ENCODE results near the gene KLC1. TPM values are rescaled to one million over a fixed set of nuclear protein-coding genes. Genes with fewer than 3 reads are reported as not detected.

Gene KLC1
- total and polyA plus RNA-seq, 4 donors = 71.7 to 315 (median 222) TPM

DNA sequence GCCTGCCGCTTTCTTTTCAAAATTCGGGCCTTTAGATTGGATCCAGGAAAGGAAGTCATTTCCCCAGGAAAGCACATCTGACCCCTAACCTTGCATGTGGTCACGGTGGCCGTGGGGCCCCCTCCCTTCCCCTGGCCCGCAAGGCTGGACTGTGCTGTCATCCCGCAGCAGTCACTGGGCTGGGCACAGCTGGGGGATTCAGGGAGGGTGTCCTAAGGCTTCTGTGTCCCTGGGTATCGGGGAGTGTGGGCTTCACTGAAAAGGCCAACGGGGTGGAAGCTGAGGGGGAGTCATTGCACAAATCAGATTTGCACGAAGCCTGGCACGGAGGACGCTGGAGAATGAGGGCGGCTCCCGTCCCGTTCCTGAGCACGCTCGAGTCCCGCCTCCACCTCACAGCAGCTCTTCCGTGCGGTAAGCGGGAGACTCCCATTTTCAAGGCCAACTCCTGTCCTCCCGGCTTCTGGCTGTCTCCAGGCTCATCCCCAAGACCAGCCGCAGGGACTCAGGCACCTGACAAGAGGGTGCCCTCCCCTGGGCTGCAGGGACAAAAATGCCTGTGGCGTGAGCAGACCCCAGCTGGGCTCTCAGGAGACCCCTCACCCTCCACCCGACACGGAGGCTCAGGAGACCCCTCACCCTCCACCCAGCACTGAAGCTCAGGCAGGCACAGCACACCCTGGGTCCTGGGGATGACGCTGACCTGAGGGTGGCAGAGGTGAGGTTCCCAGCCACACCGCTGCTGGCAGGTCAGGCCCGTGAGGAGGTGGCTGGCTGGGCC, 76.7 kb downstream of the KLC1 start:
- no peak overlapping the region for H3K4me3 ChIP-seq (ENCODE audit: low read length in 2 of 2)
- no peaks in the 10 kb centered on the region for H3K27me3 ChIP-seq (ENCODE audit: control insufficient read depth in 1 of 2, insufficient read depth in 2 of 2, low read length in 1 of 2)
- no peak overlapping the region for H3K27ac ChIP-seq (ENCODE audit: low read depth in 1 of 2, low read length in 2 of 2)
- intact Hi-C loops (cut with DNase I) = no loop called here
- no peaks in the 10 kb centered on the region for H3K4me1 ChIP-seq (ENCODE audit: control insufficient read depth in 1 of 2, insufficient read depth in 2 of 2, low read length in 2 of 2)
- H3K36me3 ChIP-seq (ENCODE audit: control insufficient read depth in 1 of 2, insufficient read depth in 2 of 2, low read length in 1 of 2) = peaks cover 0 to 3% of the 10 kb centered on the region in 2 donors
- WGBS, 2 donors = 81 to 84% methylated on average over 27 to 28 of the region's 28 CpGs
- DNase-seq = peak in 1 of 2 donors; percentile 44
- ATAC-seq (ENCODE audit: low FRiP score) = peak; percentile 11
- no peaks in the 10 kb centered on the region for H3K9me3 ChIP-seq (ENCODE audit: control insufficient read depth, low read length)

- 86 to 88% methylated on average over 41 of the region's 41 CpGs for WGBS, 2 donors
- no peaks in the 10 kb centered on the region for H3K27me3 ChIP-seq (ENCODE audit: control insufficient read depth in 1 of 2, insufficient read depth in 2 of 2, low read length in 1 of 2)
- ATAC-seq (ENCODE audit: low FRiP score) = no peak
- no peaks in the 10 kb centered on the region for H3K4me1 ChIP-seq (ENCODE audit: control insufficient read depth in 1 of 2, insufficient read depth in 2 of 2, low read length in 2 of 2)
- H3K4me3 ChIP-seq (ENCODE audit: low read length in 2 of 2) = no peak overlapping the region
- no peak overlapping the region for H3K27ac ChIP-seq (ENCODE audit: low read depth in 1 of 2, low read length in 2 of 2)
- intact Hi-C loops (cut with DNase I) = no loop called here
- no peaks in the 10 kb centered on the region for H3K9me3 ChIP-seq (ENCODE audit: control insufficient read depth, low read length)
- H3K36me3 ChIP-seq (ENCODE audit: control insufficient read depth in 1 of 2, insufficient read depth in 2 of 2, low read length in 1 of 2) = peaks cover 0 to 3% of the 10 kb centered on the region in 2 donors
- peak; percentile 46 to 71 for DNase-seq
Measured at GRCh38 chr14:103706551-103707328, 77.7 kb downstream of the KLC1 start.

DNA sequence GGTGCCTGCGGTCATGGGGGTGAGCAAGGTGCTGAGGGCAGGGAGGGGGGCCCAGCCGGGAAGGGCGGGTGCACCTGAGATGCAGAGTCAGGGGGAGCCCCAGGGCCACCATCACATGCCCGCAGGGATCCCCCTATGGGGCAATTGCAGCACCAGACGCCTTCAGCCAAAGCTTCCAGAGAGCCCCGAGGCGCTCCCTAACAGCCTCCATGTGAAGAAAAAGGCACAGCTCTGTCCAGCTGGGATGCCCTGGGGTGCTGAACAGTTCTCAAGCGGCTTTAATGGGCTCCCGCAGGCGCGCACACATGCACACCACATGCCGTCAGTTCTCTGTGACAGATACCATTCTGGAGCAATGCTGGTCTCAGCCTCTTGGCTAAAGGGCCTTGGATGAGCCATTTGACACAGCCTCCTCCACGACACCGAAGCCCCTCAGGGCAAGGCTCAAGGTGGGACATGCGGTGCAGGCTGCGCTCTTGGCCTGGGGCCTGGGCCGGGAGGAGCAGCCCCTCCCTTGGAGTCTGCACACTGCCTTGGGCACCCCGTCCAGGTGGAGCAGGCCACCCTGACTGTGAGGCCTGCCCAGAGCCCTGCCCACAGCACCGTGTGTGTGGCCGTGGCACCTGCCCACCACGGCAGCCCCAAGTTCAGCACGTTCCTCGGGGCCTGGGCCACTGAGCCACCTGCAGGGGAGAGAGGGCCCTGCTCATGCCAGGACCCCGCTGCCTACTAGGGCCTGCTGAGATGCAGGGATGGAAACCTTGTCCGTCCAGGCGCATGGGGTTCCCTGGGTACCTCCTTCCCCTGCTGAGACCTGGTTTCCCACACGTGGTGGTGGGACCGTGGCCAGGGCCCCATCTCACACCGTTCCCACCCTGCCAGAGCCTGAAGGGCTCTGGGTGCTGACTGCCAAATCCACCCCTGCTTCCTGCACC, 78.6 kb downstream of the KLC1 start:
- H3K27me3 ChIP-seq (ENCODE audit: control insufficient read depth in 1 of 2, insufficient read depth in 2 of 2, low read length in 1 of 2) = no peaks in the 10 kb centered on the region
- no peaks in the 10 kb centered on the region for H3K36me3 ChIP-seq (ENCODE audit: control insufficient read depth in 1 of 2, insufficient read depth in 2 of 2, low read length in 1 of 2)
- DNase-seq (peak; percentile 38 to 64), ATAC-seq (ENCODE audit: low FRiP score) (no peak)
- no peak overlapping the region for H3K27ac ChIP-seq (ENCODE audit: low read depth in 1 of 2, low read length in 2 of 2)
- intact Hi-C loops (cut with DNase I) = no loop called here
- 80% methylated on average over 29 of the region's 29 CpGs for WGBS, 2 donors
- H3K9me3 ChIP-seq (ENCODE audit: control insufficient read depth, low read length) = no peaks in the 10 kb centered on the region
- H3K4me1 ChIP-seq (ENCODE audit: control insufficient read depth in 1 of 2, insufficient read depth in 2 of 2, low read length in 2 of 2) = no peaks in the 10 kb centered on the region
- no peak overlapping the region for H3K4me3 ChIP-seq (ENCODE audit: low read length in 2 of 2)

DNA sequence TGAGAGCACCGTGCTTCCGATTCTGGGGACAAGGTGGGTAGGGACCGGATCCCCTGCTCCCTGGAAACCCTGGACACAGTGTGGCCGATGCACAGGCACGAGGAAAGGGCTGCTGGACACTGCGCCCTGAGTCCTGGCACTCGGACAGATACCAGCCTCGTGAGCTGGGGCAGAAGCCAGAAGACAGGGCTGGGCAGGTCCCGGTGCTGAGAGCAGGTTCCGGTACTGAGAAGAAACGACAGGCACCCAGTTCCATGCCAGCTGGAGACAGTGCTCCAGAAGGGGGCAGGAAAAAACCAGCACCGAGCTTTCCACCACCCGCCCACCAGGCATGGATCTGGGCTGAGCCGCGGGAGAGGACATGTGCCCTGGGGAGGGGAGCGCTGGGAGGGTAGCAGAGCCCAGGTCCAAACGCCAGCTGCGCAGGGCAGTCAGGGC, 79.8 kb downstream of the KLC1 start:
- 15 to 20% methylated on average over 18 of the region's 18 CpGs for WGBS, 2 donors
- no peak for ATAC-seq (ENCODE audit: low FRiP score)

DNA sequence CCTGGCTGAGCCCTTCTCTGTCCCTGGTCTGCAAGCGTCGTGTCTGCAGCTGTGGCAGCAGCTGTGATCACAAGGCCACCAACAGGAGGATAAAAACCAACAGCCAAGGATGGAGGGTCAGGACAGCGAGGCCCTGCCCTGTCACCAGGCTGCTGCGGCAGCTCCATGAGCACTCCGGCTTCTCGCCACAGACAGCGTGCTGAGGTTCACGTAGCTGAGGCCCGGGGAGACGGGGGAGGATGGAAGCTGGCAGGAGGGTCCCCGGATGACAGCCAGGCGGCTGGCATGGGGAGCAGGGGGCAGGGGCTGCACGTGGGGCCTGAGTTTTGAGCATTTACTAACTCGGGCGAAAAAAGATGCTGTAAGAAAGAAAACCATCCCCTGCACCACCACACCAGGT, 80.8 kb downstream of the KLC1 start:
- Histone ChIP-seq H3K4me1 (ENCODE audit: control insufficient read depth in 1 of 2, insufficient read depth in 2 of 2, low read length in 2 of 2) (no peaks in the 10 kb centered on the region), H3K36me3 (ENCODE audit: control insufficient read depth in 1 of 2, insufficient read depth in 2 of 2, low read length in 1 of 2) (no peaks in the 10 kb centered on the region), H3K27me3 (ENCODE audit: control insufficient read depth in 1 of 2, insufficient read depth in 2 of 2, low read length in 1 of 2) (no peaks in the 10 kb centered on the region), H3K9me3 (ENCODE audit: control insufficient read depth, low read length) (no peaks in the 10 kb centered on the region), H3K4me3 (ENCODE audit: low read length in 2 of 2) (no peak overlapping the region), H3K27ac (ENCODE audit: low read depth in 1 of 2, low read length in 2 of 2) (no peak overlapping the region)
- DNase-seq = peak in 1 of 2 donors; percentile 71
- ATAC-seq (ENCODE audit: low FRiP score) = no peak
- WGBS, 2 donors = 87 to 94% methylated on average over 15 of the region's 15 CpGs
- intact Hi-C loops (cut with DNase I) = no loop called here

More for the DNA sequence above, 79.8 kb downstream of the KLC1 start:
- no peaks in the 10 kb centered on the region for H3K27me3 ChIP-seq (ENCODE audit: control insufficient read depth in 1 of 2, insufficient read depth in 2 of 2, low read length in 1 of 2)
- H3K36me3 ChIP-seq (ENCODE audit: control insufficient read depth in 1 of 2, insufficient read depth in 2 of 2, low read length in 1 of 2) = no peaks in the 10 kb centered on the region
- intact Hi-C loops (cut with DNase I) = no loop called here
- H3K9me3 ChIP-seq (ENCODE audit: control insufficient read depth, low read length) = no peaks in the 10 kb centered on the region
- H3K4me3 ChIP-seq (ENCODE audit: low read length in 2 of 2) = no peak overlapping the region
- H3K4me1 ChIP-seq (ENCODE audit: control insufficient read depth in 1 of 2, insufficient read depth in 2 of 2, low read length in 2 of 2) = no peaks in the 10 kb centered on the region
- peak; percentile 51 to 78 for DNase-seq
- no peak overlapping the region for H3K27ac ChIP-seq (ENCODE audit: low read depth in 1 of 2, low read length in 2 of 2)

- WGBS, 2 donors = 84 to 88% methylated on average over 9 of the region's 9 CpGs
- intact Hi-C loops (cut with DNase I) = no loop called here
- Histone ChIP-seq H3K9me3 (ENCODE audit: control insufficient read depth, low read length) (no peaks in the 10 kb centered on the region), H3K27me3 (ENCODE audit: control insufficient read depth in 1 of 2, insufficient read depth in 2 of 2, low read length in 1 of 2) (no peaks in the 10 kb centered on the region), H3K36me3 (ENCODE audit: control insufficient read depth in 1 of 2, insufficient read depth in 2 of 2, low read length in 1 of 2) (no peaks in the 10 kb centered on the region), H3K27ac (ENCODE audit: low read depth in 1 of 2, low read length in 2 of 2) (no peak overlapping the region), H3K4me1 (ENCODE audit: control insufficient read depth in 1 of 2, insufficient read depth in 2 of 2, low read length in 2 of 2) (no peaks in the 10 kb centered on the region), H3K4me3 (ENCODE audit: low read length in 2 of 2) (no peak overlapping the region)
- DNase-seq (no peak), ATAC-seq (ENCODE audit: low FRiP score) (no peak)
Measured at GRCh38 chr14:103710771-103711377, 81.9 kb downstream of the KLC1 start.

GRCh38 chr14:103711516-103712431, 82.8 kb downstream of the KLC1 start:
- Histone ChIP-seq H3K4me1 (ENCODE audit: control insufficient read depth in 1 of 2, insufficient read depth in 2 of 2, low read length in 2 of 2) (no peaks in the 10 kb centered on the region), H3K4me3 (ENCODE audit: low read length in 2 of 2) (no peak overlapping the region), H3K27me3 (ENCODE audit: control insufficient read depth in 1 of 2, insufficient read depth in 2 of 2, low read length in 1 of 2) (no peaks in the 10 kb centered on the region), H3K9me3 (ENCODE audit: control insufficient read depth, low read length) (no peaks in the 10 kb centered on the region), H3K36me3 (ENCODE audit: control insufficient read depth in 1 of 2, insufficient read depth in 2 of 2, low read length in 1 of 2) (no peaks in the 10 kb centered on the region), H3K27ac (ENCODE audit: low read depth in 1 of 2, low read length in 2 of 2) (peak overlapping the region; percentile 14 to 35)
- peak; percentile 88 to 89 for DNase-seq
- ATAC-seq (ENCODE audit: low FRiP score) = peak; percentile 34
- whole genome bisulfite sequencing, 2 donors = 6% methylated on average over 27 of the region's 27 CpGs
- intact Hi-C loops (cut with DNase I) = no loop called here
